Umbilical cord (tissue), 2 donors: ENCODE data around the gene MBOAT2. TPM values are rescaled to one million over a fixed set of nuclear protein-coding genes. Genes with fewer than 3 reads are reported as not detected.
"Not testable (repeated sequence)": the region's sequence is repeated elsewhere in the genome, so short reads cannot be mapped to it uniquely, and the experiment has no call there.

Source experiments
- DNase-seq: peaks from one replicate; pipeline ENCODE4 v3.0.0-alpha.2; 2015; ENCODE audit warnings: low spot score
- total RNA-seq: library from RNA; depleted of rRNA; stranded (reverse); fragments of >200 nt; gene quantifications from one replicate; pipeline ENCODE4 v1.2.3, GENCODE V29; 2014; ENCODE audit warnings: low replicate concordance; ENCODE audit not compliant: insufficient read depth

The MBOAT2 gene
- total RNA-seq, 1 donor from 2014 or later: 34.2 TPM

DNA sequence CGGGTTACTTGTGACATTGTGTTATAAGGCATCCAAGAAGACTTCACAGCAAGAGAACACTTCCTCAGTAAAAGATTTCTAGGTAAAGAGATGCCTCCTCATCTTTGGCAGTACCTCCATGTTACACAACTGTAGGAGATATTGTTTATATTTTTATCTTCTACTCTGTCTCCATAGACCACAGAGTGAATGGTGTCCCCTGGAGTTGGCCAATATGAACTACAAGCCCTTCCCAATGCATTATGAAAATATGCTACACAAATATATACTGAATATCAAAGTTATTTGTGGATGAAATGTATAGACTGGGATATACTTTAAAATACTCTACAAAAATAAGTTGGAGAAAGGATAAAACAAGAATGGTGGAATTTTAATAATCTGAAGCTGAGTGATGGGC, 46.7 kb downstream of the MBOAT2 start:
- DNase-seq: no peak

DNA sequence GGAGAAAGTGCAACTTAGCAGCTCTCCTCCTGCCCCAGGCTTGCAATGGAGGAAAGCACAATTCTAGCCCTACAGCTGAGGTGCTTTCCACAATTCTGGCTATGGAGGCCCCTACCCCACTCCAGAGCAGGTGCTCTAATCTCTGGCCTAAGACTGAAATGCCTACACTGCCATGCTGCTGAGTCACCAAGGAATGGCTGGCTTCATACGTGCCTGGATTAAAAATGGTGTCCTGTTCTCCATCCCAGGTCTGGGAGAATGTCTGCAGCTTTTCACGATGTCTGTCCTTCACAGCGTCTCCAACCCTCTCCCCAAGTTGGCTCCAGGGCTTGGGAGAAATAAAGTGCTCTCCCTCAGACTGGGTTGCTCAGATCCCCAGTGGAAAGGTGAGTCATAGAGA, 48.5 kb downstream of the MBOAT2 start:
- no peak for DNase-seq

DNA sequence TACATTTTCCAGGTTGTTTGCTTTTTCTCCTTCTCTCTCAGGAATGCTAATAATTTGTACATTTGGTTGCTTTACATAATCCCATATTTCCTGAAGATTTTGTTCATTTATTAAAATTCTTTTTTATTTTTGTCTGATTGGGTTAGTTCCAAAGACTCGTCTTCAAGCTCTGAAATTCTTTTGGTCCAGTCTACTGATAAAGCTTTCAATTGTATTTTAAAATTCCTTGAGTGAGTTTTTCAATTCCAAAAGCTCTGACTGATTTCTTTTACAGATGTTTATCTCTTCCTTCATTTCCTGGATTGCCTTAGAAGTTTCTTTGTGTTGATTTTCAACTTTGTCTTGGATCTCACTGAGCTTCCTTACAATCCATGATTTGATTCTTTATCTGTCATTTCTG, 50.0 kb downstream of the MBOAT2 start:
- no peak for DNase-seq

DNA sequence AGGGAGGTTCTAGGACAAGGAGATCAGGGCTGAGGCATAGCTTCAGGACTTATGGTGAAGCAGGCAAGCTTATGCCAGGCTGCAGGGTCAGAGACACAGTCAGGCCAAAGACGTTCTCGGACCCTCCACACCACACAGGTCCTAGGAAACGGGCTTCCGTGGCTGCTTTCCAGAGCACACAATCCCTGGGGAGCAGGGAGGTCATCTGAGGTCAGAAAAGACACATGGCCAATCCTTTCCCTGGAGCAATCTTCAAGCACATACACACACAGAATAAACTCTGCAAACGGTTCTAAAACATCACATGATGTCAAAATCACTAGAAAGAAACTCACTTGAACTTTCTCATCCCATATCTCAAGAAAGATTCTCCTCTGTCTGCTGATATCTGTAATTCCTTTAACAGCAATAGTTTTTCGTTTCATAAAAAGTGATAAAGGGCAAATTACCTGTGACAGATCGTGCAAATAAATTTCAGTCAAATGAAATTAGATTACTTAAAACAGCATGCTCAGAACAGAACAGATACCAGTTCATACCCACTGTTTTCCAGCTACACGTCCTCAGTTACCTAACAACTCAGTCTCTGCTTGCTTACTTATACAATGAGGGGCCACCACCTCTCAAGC, 63.9 kb downstream of the MBOAT2 start:
- DNase-seq: no peak

DNA sequence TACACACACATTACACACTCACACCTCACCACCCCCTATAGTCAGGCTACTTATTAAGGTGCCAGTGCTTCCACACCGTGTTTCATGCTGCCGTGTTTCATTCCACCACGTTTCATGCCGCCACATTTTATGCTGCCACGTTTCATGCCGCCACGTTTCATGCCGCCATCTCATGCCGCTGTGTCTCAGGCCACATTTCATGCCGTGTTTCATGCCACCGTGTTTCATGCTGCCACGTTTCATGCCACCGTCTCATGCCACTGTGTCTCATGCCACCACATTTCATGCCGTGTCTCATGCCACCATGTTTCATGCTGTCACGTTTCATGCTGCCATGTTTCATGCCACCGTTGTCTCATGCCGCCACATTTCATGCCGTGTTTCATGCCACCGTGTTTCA, 65.1 kb downstream of the MBOAT2 start:
- DNase-seq: no peak

DNA sequence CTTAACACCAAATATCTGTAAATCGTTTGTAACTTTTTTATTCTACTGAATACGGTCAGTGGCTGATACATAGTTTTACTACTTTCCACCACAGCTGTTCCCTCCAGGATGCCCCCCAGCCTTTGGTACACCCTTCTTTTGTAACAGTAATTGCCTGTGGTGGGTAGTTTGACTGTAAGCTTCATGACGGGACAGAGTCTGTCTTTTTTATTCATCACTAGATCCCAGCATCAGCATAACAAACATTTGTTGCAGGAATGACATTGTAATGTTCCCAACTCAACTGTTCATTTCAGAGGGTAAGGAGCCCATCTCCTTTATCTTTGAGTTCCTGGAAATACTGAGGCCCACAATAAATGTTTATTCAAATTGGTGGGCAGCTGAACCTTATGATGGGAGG, 67.5 kb downstream of the MBOAT2 start:
- no peak for DNase-seq

DNA sequence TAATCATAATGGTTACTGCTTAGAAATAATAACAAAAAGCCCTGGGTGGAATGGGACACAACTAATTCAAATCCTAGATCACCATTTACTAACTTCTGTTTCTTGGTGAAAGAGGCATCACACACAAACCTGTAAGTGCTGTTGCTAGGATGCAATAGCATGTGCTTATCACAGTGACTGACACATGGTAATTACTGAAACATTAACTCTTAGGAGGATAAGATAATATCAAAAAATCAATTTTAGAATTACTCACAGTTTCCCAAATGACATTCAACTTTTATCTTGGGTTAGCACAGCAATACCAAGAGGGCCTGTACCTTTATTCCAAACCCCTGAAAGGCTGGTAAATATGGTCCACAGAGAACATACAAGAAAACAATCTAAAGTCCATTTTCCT, 69.1 kb downstream of the MBOAT2 start:
- no peak for DNase-seq

DNA sequence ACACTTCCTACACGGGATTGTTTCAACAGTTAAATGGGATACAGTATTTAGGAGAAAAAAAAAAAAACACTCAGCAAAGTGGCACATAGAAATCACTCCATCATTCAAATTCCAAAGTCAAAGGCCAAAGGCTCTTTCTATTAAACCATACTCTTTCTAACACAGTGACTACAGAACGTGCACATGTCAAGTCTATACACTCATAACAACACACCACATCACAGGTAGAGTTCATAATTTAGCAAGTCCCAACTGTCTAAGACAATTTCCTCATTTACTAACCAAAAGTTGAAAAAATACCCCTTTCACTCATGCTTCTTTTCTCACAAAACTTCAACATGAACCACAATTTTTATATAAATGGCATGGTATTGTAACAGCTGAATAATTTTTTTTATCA, 70.8 kb downstream of the MBOAT2 start:
- DNase-seq: no peak

DNA sequence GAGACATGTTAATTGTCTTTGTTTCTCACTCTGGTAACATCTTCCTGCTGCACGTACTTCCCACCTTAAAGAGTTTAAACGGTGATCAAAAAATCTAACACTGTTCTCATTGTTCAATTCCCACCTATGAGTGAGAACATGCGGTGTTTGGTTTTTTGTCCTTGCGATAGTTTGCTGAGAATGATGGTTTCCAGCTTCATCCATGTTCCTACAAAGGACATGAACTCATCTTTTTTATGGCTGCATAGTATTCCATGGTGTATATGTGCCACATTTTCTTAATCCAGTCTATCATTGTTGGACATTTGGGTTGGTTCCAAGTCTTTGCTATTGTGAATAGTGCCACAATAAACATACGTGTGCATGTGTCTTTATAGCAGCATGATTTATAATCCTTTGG, 73.3 kb downstream of the MBOAT2 start:
- not testable (repeated sequence) for DNase-seq

DNA sequence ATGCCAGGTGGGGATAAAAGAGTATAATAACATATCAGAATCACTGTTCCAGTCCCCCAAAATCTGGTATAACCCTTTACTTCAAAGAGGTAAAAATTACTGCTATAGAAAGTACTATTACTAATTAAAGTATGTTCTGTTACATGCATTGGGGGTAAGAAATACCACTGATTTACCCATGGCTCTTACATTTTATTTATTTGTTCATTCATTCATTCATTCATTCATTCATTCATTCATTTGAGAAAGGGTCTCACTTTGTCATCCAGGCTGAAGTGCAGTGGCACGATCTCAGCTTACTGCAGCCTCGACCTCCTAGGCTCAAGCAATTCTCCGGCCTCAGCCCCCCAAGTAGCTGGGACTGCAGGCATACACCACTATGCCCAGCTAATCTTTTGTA, 74.4 kb downstream of the MBOAT2 start:
- no peak for DNase-seq

DNA sequence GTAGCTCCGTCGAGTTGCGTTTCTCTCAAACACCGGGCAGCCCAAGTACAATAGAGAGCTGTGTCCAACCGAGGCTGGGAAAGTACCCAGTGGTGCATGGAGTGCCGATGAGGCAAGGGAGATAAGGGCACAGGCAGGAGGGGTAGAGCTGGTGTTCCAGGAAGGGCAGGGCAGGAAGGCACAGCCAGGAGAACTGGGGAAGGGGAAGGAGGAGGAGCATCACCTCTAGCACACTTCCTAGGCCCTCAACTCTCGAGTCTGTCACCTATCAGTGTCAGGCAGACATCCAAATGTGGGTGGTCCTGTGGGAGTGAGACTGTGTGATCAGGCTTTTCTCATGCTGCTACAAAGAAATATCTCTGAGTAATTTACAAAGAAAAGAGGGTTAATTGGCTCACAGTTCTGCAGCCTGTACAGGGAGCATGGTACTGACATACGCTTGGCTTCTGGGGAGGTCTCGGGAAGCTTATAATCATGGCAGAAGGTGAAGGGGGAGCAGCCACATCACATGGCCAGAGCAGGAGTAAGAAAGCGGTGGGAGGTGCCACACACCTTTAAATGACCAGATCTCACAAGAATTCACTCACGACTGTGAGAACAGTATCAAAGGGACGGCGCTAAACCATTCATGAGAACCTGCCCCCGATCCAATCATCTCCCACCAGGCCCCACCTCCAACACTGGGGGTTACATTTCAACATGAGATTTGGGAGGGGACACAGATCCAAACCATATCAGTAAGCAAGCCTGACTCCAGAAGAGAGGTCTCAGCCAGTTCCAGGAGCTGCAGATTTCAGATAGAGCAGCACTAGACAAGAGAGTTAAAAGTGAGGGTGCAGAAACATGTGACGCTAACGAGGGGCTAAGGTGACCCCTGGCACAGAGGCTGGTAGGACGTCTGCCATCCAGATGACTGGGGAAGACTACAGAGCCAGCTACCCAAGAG, 75.7 kb downstream of the MBOAT2 start:
- DNase-seq: no peak

DNA sequence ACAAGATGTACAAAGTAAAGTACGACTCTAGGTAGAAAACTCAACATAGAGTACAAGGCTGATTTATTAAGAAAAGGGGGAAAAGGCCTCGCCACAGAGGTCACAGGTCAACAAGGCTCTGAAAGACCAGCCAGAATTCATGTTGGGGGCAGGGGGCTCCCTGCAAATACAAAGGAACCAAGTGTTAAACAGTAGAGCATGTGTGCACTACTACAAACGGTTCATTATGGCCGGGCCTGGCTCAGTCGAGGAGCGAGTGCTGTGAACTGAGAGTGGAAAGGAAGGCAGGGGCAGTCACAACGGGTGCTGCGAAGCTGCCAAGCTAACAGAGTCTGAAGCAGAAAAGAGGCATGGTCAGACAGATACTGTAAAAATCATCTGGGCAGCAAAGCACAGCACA, 77.1 kb downstream of the MBOAT2 start:
- no peak for DNase-seq

DNA sequence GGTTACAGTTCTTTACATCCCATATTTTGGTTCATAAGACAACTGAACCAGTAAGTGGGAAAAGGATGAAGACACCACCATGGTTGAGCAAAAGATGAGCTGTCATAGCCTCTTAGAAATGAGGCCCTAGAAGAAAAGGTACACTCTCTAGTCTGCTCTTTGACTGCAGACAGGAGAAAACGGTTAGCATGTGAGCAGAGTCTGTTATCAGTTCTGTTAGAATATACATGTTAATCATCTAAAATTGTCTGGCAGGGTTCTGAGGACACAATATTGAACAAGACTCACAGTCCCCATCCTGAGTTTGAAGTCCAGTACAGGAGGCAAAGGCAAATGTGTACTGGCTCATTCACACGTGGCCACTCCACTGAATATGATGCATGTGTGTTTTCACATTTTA, 78.1 kb downstream of the MBOAT2 start:
- DNase-seq: no peak

DNA sequence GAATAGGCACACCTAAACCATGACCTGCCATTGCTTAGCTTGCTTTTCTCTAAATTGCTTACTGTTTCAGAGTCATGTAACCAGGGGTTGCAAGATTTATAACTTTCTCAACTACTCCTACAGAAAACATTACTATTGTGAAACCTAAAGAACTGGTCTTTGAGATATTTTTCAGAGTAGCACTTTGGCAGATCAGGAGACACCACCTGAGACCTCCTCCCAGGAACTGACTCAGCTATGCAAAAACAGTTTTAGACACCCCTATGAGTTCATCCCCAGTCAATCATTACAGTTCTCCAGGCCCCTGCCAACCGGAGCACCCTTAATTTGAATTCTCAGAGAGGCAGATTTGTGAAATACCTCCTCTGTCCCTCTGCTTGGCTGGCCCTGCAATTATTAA, 80.3 kb downstream of the MBOAT2 start:
- DNase-seq: no peak

DNA sequence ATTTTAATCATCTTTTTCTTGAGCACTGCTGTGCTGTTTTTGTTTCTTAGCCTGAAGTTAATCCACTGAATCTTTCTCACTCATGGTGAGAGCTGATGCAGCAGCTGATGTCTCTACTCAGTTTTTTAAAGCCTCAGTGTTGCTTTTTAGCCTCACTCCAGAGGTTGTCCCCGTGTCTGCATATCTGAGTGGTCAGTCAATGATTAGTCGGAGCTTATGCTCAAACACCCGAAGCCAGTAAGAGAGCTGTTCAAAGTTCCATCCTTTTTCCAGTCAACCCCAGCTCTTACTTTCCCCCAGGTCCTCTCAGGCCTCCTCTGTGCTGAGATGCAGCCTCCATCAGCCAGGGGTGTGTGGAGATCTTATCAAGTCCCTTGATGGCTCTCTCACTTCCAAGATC, 81.1 kb downstream of the MBOAT2 start:
- no peak for DNase-seq

DNA sequence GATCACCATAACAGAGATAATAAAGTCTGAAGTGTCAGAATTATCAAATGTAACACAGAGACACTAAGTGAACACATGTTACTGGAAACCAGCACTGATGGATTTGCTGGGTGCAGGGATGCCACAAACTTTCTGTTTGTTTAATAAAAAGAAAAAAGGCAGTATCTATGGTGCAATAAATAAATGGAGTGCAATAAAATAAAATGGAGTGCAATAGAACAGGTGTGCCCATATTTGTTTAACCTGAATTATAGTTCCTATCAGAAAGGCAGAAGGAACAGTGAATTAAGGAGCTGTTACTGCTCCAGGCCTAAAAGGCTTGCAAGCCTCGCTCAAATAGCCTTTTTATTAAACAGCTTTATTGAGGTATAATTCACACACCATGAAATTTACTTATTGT, 85.1 kb downstream of the MBOAT2 start:
- DNase-seq: no peak

DNA sequence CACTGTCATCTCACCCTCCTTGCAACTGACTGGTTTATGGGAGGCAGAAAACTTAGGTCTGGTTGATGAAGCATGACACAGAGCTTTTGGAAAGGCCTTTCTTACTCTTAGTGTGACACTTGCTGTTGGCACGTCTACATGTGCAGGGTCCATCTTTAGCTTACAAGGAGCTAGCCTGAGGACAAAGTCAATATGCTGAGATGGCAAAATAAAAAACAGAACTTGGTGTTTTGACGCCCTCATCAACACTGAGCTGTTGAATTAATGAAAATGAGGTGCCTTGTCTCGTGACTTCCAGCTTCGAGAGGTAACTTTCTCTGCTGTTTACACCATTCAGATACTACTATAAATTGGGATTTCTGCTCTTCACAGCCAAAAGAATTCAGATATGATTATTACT, 87.5 kb downstream of the MBOAT2 start:
- no peak for DNase-seq

DNA sequence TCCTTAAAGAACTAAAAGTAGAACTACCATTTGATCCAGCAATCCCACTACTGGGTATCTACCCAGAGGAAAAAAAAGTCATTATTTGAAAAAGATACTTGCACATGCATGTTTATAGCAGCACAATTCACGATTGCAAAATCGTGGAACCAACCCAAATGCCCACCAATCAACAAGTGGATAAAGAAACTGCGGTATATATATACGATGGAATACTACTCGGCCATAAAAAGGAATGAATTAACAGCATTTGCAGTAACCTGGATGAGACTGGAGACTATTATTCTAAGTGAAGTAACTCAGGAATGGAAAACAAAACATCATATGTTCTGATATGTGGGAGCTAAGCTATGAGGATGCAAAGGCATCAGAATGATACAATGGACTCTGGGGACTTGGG, 89.7 kb downstream of the MBOAT2 start:
- not testable (repeated sequence) for DNase-seq

DNA sequence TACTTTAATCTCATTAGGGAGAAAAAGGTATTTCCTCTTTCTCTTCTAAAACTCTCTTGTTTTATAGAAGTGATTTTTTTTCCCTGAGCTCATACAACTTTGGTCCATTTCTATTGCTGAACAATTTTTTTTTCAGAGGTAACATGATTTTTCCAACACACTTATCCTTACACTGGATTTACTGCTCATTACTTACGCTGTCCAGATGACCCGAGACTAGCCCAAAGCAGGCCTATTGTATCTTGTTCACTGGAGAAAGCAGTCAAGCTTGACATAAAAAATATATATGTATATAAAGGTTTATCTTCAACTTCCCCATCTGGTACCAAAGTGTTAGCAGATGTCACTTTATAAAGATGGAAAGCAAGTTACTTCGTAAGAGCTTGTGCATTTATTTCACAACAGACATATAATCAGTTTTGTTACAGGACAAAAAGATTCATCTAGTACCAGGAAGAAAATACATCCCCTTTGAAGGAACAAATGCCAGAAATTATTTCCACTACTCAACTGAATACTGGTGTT, 95.7 kb downstream of the MBOAT2 start:
- peak; percentile 19 for DNase-seq

DNA sequence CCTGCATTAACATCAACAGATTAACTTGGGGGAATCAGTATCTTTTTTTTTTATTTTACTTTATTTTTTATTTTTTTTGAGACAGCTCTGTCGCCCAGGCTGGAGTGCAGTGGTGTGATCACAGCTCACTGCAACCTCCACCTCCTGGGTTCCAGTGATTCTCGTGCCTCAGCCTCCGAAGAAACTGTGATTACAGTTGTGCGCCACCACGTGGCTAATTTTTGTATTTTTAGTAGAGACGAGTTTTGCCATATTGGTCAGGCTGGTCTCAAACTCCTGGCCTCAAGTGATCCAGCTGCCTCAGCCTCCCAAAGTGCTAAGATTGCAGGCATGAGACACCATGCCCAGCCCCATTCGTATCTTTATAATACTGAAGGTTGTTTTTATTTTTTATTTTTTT, 99.6 kb downstream of the MBOAT2 start:
- not testable (repeated sequence) for DNase-seq

DNA sequence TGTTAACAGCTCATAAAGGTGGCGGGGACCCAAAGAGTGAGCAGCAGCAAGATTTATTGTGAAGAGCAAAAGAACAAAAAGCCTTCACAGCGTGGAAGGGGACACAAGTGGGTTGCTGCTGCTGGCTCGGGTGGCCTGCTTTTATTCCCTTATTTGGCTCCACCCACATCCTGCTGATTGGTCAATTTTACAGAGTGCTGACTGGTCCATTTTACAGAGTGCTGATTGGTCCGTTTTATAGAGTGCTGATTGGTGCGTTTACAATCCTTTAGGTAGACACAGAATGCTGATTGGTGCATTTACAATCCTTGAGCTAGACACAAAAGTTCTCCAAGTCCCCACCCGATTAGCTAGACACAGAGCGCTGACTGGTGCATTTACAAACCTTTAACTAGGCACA, 100.7 kb downstream of the MBOAT2 start:
- DNase-seq: not testable (repeated sequence)

DNA sequence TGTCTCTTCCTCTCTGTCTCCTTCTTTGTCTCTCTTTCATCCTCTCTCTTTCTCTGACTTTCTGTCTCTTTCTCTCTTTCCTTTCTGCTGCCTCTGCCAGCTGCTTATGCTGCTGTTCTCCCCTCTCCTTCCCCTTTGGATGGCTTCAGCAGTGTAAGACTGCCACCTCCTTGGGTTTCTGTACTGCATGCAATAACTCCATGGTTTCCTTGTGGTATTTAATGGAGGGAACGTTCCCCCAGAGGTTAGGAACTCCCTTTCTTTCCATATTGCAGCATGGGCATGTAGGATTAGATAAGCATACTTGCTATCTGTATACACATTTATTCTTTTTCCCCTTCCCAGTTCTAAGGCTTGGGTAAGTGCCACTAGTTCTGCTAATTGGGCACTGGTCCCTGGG, 106.3 kb downstream of the MBOAT2 start:
- not testable (repeated sequence) for DNase-seq

DNA sequence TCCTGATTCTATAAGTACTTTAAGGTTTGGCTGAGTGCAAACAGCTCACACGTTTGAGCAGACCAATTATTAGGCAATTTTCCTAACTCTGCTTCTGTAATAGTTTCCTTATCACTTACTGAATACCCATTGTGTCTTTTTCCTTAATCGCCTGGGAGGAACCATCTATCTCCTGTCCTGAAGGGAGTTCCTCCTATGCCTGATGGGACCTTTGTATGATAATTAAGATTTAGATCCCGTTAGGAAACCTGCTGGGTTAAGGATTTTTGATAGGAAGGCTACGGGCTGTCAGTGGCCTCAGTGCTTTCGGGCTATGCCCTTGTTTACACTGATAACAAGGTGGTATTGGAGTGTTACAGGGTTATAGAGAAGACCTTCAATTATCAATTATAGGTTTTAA, 106.8 kb downstream of the MBOAT2 start:
- not testable (repeated sequence) for DNase-seq
